HG02938 (cell line): ENCODE measurements around the gene SCN5A.

Experiments
- ATAC-seq: cut with Tn5 transposase; IDR thresholded peaks from one replicate; pipeline ENCODE4 v1.9.1; 2021; ENCODE audit warnings: mild to moderate bottlenecking, moderate library complexity; ENCODE audit not compliant: unreplicated experiment

Gene SCN5A

DNA sequence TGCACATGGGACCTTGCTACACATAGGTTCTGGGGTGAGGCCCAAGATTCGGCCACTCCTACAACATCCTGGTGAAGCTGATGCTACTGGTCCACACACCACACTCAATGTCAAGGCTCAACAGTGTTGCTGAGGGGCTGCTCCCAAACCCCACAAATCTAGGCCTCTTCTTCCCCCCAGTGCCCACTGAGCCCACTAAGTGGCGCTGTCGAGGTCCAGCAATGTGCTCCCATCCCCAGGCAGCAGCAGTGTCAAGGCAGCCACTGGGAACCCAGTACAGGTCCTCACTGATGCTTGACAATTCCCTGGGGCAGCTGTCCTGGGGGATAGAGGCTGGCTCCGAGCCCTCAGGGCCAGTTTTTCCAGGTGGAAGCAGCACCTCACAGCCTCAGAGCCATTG lies 21.5 kb downstream of the SCN5A start:
- ATAC-seq, result no peak

GRCh38 chr3:38626171-38626570 lies 23.3 kb downstream of the SCN5A start:
- no peak for ATAC-seq

GRCh38 chr3:38623539-38623938 lies 25.9 kb downstream of the SCN5A start:
- ATAC-seq, result no peak

GRCh38 chr3:38622336-38622735 lies 27.2 kb downstream of the SCN5A start:
- no peak for ATAC-seq

DNA sequence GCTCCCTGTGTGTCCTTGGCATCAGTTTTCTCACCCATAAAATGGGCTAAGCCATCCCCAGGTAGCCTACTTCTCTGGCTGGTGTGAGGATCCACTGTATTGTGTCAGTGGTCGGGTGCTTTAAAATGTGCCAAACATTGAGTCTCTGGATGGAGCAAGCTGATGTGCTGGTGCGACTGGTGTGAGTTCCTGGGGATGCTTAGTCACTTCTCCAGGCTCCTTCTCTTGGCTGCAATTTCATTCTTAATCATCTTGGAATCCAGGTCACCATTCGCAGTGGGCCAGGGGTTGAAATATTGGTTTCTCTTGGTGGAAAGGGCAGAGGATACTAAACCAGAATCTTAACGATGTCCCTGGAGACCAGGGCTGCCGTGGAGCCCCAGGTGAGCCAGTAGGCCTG lies 29.3 kb downstream of the SCN5A start:
- ATAC-seq, result no peak

GRCh38 chr3:38618343-38618742 lies 31.1 kb downstream of the SCN5A start:
- no peak for ATAC-seq

DNA sequence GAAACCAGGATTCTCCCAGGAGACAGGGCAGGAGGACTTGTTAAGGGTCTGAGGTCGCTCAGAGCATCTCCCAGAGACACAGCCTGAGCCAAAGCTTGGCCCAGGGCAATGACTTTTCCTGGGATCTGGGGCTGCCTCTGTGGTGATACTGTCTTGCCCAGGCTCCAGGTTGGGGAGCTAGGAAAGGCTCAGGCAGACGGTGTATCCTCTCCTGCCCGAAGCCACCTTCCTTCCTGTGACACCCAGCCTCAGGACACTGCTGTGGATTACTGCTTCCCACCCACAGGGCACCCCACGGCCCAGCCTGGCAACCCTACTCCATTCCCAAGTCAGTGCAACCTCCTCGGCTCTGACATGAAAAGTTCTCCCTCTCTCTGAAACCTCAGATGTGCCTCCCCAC lies 31.9 kb downstream of the SCN5A start:
- no peak for ATAC-seq

DNA sequence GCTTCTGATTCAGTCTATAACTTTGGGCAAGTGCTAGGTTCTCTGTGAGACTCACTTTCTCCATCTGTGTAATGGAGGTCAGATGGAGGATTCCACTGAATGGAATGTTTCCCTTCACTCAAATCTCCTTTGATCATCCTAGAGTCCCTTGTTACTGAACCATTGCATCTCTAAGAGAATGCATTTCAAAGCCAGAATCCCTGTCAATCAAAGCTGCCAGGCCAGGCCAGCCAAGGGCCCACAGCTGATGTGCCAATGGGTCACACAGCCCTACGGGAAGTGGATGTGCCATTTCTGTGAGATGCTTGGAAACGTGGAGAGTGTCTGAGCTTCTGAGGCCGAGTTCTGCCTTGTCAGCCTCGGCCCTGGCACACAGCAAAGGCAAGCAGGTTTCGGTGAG lies 32.4 kb downstream of the SCN5A start:
- ATAC-seq, result no peak

DNA sequence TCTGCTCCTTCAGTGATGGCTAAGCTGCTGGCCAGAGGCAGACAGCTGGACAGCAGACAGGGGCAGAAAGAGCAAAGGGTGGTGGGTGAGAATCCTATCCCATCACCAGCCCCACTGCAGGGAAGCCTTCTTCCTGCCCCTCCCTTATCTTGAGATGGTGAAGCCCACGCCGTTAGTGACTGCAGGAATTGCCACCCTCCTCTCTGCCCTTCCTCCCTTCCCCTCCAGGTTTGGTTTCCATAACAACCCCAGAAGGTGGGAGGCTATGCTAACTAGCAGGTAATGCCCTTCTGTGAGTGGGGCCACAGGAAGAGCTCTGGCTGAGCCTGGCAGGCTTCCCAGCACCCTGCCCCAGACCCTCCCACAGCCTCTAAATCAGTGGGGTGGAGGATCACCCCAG lies 32.8 kb downstream of the SCN5A start:
- ATAC-seq, result no peak

DNA sequence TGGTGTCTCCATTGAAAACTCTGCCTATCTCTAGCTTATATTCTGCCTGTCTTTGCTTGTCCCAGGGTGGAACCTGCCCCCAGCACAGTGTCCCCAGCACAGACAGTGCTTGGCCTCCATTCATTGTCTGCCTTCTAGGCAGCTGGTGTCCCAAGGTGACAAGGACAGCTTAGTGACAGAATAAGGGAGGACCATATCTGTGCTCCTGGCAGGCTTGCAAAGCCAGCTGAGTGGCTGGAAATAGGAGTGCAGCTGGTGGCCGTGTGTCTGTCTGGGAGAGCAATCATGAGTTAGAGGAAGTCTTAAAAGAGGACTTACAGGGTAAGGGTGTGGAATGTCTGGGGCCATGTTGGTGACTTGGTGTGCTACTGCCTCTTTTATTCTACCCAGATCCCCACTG lies 33.4 kb downstream of the SCN5A start:
- no peak for ATAC-seq

DNA sequence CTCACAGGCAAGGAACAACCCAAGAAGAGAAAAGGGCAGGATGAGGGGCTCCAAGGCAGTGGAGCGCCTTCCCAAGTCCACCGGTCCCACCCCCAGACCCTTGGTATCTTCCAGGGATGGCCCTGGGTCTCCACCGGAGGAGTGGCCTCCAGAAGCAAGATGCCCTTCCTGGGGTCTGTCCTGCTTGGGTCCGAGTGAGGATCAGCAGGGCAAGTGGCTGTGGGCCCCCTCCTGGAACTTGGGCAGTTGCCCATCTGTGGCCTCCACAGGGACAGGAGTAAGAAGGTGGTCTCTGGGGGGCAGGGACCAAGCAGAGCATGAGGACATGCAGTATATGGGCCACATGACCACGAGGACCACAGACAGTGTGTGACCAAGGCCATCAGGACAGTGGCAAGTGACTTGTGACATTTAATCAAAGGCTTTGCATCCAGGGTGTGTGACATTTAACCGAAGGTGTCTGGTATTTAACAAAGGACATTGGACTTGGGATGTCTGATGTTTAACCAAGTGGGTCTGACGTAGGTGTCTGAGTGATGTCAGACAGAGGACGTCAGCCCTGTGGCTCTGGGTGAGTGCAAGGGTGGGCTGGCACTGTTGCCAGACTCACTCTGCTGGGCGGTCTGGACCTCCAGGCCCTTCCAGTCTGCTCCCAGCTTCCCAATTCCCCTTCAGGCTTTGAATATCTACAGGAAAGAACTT lies 34.7 kb downstream of the SCN5A start:
- ATAC-seq, result no peak

- ATAC-seq, result no peak
Measured at GRCh38 chr3:38614091-38614490, 35.4 kb downstream of the SCN5A start.

- no peak for ATAC-seq
Measured at GRCh38 chr3:38613426-38613825, 36.1 kb downstream of the SCN5A start.

- ATAC-seq, result no peak
Measured at GRCh38 chr3:38611866-38612265, 37.6 kb downstream of the SCN5A start.

DNA sequence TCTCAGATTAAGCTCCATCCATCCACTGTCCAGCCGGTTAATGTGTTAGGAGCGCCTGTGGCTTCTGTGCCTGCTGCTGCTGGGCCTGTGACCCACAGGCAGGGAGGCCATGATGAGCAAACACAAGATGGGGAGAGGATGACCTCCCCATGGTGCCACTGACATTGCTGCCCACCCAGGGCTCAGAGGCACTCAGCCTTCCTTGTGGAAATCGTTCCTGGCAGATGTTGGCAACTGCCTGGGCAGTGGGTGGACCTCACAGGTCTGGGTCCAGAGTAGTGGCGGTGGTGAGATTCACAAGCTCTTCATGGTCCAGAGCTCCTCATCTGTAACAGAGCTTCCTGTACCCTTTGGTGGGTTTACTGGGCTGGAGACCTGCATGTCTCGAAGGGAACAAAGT lies 38.6 kb downstream of the SCN5A start:
- no peak for ATAC-seq

DNA sequence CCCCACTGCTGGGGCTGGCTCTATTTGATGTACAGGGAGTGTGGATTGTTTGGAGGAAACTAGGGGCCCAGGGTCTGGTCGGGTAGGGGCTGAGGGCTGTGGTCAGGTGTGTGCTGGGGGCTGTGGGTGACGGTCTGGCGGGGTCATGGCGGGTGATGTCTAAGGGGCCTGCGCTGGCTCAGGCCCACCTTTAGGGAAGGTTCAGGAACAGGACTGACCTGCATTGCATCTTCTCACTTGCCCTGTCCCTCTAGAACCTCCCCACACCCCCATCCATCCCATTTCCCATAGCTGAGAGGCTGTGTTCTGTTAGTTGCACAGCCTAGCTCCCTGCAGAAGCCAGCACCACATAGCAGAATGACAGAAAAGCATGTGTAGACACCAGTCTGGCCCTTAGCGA lies 39.1 kb downstream of the SCN5A start:
- no peak for ATAC-seq

GRCh38 chr3:38609386-38610111 lies 39.9 kb downstream of the SCN5A start:
- no peak for ATAC-seq

DNA sequence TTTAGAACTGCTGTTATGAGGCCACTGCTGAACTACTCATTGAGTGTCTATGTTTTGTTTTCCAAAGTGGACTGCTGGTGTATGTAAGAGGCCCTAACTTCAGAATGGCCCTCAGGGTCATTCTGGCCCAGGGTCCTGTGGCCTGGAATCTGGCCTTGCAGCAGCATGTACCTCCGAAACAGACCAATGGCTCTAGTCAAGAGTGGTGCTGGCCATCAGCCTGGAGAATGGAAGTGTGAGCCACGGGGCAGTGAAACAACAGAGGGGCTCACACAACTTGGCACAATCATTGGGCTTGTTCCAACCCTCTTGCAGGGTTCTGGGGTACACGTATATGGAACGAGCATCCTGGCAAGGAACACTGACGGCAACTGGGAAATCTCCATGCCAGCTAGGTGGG lies 40.5 kb downstream of the SCN5A start:
- no peak for ATAC-seq

- ATAC-seq, result no peak
Measured at GRCh38 chr3:38608086-38608775, 41.3 kb downstream of the SCN5A start.

- ATAC-seq, result no peak
Measured at GRCh38 chr3:38606561-38606960, 42.9 kb downstream of the SCN5A start.

DNA sequence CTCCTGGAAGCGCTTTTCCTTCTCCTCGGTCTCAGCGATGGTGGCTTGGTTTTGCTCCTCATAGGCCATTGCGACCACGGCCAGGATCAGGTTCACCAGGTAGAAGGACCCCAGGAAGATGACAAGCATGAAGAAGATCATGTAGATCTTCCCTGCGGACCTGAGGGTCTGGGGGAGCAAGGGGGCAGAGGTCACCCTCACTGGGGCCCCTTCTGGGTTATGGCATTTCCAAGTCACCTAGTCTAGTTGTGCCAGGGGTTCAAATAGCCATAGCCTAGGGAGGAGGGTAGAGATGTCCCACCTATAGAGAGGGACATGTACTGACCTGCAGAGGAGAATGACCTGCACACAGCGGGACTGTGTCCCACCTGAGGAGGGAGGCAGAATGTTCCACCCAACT lies 43.5 kb downstream of the SCN5A start:
- no peak for ATAC-seq

DNA sequence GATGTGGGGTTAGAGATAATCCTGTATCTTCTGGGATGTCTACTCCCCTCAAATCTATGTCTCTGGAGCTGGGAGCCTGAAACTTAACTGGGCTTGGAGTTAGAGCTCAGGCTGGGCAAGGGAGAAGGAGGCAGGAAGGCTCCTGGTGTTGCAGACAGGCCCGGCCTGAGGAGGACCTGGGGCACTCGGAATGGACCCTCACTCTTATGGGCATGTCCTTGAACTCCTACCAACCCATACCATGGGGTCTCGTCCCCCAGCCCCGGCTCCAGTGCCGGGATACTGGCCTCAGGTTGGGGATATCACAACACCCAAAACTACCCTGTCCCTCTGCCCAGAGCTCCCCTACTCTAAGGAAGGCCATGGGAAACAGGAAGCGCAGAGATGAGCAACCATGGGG lies 45.2 kb downstream of the SCN5A start:
- no peak for ATAC-seq
